Gastroesophageal sphincter (tissue), 3 donors: ENCODE measurements around the gene FMN2.

Experiments
- CTCF ChIP-seq, 4 experiments: fragments of 200-600 bp in 2 of 4; fragments of 450-650 bp in 2 of 4; sonication (generic) in 1 of 4; IDR thresholded peaks; one replicate each; pipeline ENCODE4 v1.5.1; 2017 to 2019; ENCODE audit warnings: antibody characterized with exemption in 4 of 4, mild to moderate bottlenecking in 2 of 4, moderate library complexity in 2 of 4
- EP300 ChIP-seq: sonication (generic); formaldehyde crosslinking; IDR thresholded peaks from one replicate; pipeline ENCODE4 v1.6.1; 2017; ENCODE audit warnings: antibody characterized with exemption, mild to moderate bottlenecking
- POLR2A ChIP-seq, 2 donors: fragments of 450-650 bp; IDR thresholded peaks; one replicate each; pipeline ENCODE4 v1.6.1; 2017; ENCODE audit warnings: antibody characterized with exemption in 2 of 2, mild to moderate bottlenecking in 2 of 2, moderate library complexity in 1 of 2
- POLR2AphosphoS5 ChIP-seq: sonication (generic); formaldehyde crosslinking; IDR thresholded peaks from one replicate; pipeline ENCODE4 v1.6.1; 2017; ENCODE audit warnings: antibody characterized with exemption

DNA sequence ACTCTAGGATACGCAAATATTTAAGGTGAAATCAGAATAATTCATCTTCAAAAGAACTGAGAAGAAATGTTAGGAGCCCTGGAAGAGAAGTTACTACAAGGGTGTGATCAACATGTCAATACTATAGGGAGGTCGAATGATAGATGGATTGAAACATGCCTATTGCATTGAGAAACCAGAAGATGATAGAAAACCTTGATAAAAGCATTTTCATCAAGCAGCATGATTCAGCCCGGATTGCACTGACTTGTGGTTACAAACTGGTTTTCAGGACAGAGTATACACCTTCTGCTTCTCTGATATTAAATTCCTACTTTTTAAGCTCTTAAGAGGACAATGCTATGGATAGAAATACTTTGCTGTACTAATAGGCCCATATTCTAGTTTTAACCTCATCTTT, 164.2 kb downstream of the FMN2 start:
- TF ChIP-seq CTCF (IDR thresholded peaks at IDR 0.05) (no peak), POLR2A (IDR thresholded peaks at IDR 0.05) (no peak), POLR2AphosphoS5 (no peak), EP300 (no peak)
